ENCODE measurements around the gene CAP1.

Gene CAP1

GRCh38 chr1:40096646-40096976 lies 56.1 kb downstream of the CAP1 start:
- H3K4me1 ChIP-seq (ENCODE audit: insufficient read depth, low read length, poor library complexity, severe bottlenecking), result peaks cover 28% of the 10 kb centered on the region
- no peaks in the 10 kb centered on the region for H3K27me3 ChIP-seq (ENCODE audit: insufficient read depth, low read length, poor library complexity, severe bottlenecking)
- H3K4me2 ChIP-seq (ENCODE audit: low read depth, low read length, poor library complexity, severe bottlenecking), result peak overlapping the region; percentile 79
- H3K36me3 ChIP-seq (ENCODE audit: insufficient read depth, low read length), result no peaks in the 10 kb centered on the region
- H2AFZ ChIP-seq (ENCODE audit: low read length), result peak overlapping the region; percentile 97
- no peaks in the 10 kb centered on the region for H3F3A ChIP-seq (ENCODE audit: low read depth)
- no peak for TF ChIP-seq EZH2phosphoT487 (IDR thresholded peaks at IDR 0.05; ENCODE audit: borderline replicate concordance)
- TF ChIP-seq, protein P1, sequence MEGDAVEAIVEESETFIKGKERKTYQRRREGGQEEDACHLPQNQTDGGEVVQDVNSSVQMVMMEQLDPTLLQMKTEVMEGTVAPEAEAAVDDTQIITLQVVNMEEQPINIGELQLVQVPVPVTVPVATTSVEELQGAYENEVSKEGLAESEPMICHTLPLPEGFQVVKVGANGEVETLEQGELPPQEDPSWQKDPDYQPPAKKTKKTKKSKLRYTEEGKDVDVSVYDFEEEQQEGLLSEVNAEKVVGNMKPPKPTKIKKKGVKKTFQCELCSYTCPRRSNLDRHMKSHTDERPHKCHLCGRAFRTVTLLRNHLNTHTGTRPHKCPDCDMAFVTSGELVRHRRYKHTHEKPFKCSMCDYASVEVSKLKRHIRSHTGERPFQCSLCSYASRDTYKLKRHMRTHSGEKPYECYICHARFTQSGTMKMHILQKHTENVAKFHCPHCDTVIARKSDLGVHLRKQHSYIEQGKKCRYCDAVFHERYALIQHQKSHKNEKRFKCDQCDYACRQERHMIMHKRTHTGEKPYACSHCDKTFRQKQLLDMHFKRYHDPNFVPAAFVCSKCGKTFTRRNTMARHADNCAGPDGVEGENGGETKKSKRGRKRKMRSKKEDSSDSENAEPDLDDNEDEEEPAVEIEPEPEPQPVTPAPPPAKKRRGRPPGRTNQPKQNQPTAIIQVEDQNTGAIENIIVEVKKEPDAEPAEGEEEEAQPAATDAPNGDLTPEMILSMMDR (conservative IDR thresholded peaks at IDR 0.05; ENCODE audit: low read length), result no peak
- peaks cover 19% of the 10 kb centered on the region for H3K79me2 ChIP-seq (ENCODE audit: insufficient read depth, low read length)
- H3K4me3 ChIP-seq (ENCODE audit: low read length, poor library complexity, severe bottlenecking), result peak overlapping the region; percentile 83
- H3K9me3 ChIP-seq (ENCODE audit: insufficient read depth, low read depth, low read length), result no peaks in the 10 kb centered on the region
- no peaks in the 10 kb centered on the region for H3K9me2 ChIP-seq (replicated peaks; ENCODE audit: low read depth, low read length)
- peak overlapping the region; percentile 63 for H3K9ac ChIP-seq (ENCODE audit: low read depth, low read length, poor library complexity, severe bottlenecking)
- H4K20me1 ChIP-seq (ENCODE audit: insufficient read depth, low read length, poor library complexity, severe bottlenecking), result no peaks in the 10 kb centered on the region

DNA sequence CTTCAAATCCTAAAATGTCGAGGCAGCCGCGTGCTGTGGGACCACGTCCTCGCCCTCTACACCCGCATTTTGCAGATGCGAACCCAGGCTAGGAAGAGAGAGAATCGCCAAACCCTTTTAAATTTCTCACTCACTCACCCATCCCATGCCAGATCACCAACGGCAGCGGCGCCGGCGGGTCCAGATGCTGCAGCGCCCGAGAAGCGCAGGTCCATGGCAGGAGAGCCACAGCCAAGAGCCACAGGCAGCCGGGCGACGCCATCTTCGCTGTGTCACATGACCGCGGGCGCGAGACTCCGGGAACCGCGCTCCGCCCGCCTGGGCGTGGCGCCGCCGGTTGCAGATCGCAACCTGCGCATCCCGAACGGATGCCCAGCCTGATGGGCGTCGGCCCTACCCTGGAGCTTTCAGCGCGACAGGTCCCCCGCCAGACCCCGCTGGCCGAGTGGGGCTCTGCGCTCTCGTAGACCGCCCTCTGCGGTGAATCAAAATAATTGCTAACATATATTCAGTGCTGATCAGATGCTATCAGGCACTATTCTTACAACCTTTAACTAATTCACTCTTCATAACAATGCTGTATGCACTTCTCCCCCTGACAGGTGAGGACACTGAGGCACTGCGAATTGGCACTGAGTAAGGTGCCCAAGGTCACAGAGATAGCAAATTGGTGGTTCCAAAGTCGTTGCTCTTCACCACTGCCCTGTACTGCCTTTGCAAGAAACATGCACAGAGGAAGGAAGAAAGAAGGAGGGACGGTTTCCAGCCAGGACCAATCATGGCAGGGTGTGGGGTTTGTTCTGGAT lies 56.7 kb downstream of the CAP1 start, which contains the start of gene PPT1:
Gene PPT1, minus strand, starts transcription at position 276 of the 806 bp plus-strand sequence. Its CDS starts 14 bp downstream, at position 262.
- Histone ChIP-seq H3K4me2 (ENCODE audit: low read depth, low read length, poor library complexity, severe bottlenecking) (peak within 1 kb of the TSS; percentile 79), H3K79me2 (ENCODE audit: insufficient read depth, low read length) (peaks cover 19% of the 10 kb centered on the region), H4K20me1 (ENCODE audit: insufficient read depth, low read length, poor library complexity, severe bottlenecking) (no peaks in the 10 kb centered on the region), H3K4me1 (ENCODE audit: insufficient read depth, low read length, poor library complexity, severe bottlenecking) (peaks cover 28% of the 10 kb centered on the region), H3K9ac (ENCODE audit: low read depth, low read length, poor library complexity, severe bottlenecking) (peak within 1 kb of the TSS; percentile 63), H2AFZ (ENCODE audit: low read length) (peak within 1 kb of the TSS; percentile 97), H3K36me3 (ENCODE audit: insufficient read depth, low read length) (no peaks in the 10 kb centered on the region), H3K27me3 (ENCODE audit: insufficient read depth, low read length, poor library complexity, severe bottlenecking) (no peaks in the 10 kb centered on the region), H3F3A (ENCODE audit: low read depth) (no peaks in the 10 kb centered on the region), H3K9me3 (ENCODE audit: insufficient read depth, low read depth, low read length) (no peaks in the 10 kb centered on the region), H3K9me2 (replicated peaks; ENCODE audit: low read depth, low read length) (no peaks in the 10 kb centered on the region), H3K4me3 (ENCODE audit: low read length, poor library complexity, severe bottlenecking) (peak within 1 kb of the TSS; percentile 83)
- TF ChIP-seq, protein P1 (conservative IDR thresholded peaks at IDR 0.05; ENCODE audit: low read length), result peak; percentile 42
- TF ChIP-seq EZH2phosphoT487 (IDR thresholded peaks at IDR 0.05; ENCODE audit: borderline replicate concordance), result no peak

- H3K27me3 ChIP-seq (ENCODE audit: insufficient read depth, low read length, poor library complexity, severe bottlenecking), result no peaks in the 10 kb centered on the region
- H3K9ac ChIP-seq (ENCODE audit: low read depth, low read length, poor library complexity, severe bottlenecking), result no peak overlapping the region
- TF ChIP-seq EZH2phosphoT487 (IDR thresholded peaks at IDR 0.05; ENCODE audit: borderline replicate concordance), result no peak
- TF ChIP-seq, protein P1 (conservative IDR thresholded peaks at IDR 0.05; ENCODE audit: low read length), result no peak
- H3K4me1 ChIP-seq (ENCODE audit: insufficient read depth, low read length, poor library complexity, severe bottlenecking), result peaks cover 6% of the 10 kb centered on the region
- H3K9me3 ChIP-seq (ENCODE audit: insufficient read depth, low read depth, low read length), result no peaks in the 10 kb centered on the region
- H2AFZ ChIP-seq (ENCODE audit: low read length), result no peak overlapping the region
- H3K36me3 ChIP-seq (ENCODE audit: insufficient read depth, low read length), result no peaks in the 10 kb centered on the region
- H3K4me3 ChIP-seq (ENCODE audit: low read length, poor library complexity, severe bottlenecking), result no peak overlapping the region
- H3K9me2 ChIP-seq (replicated peaks; ENCODE audit: low read depth, low read length), result no peaks in the 10 kb centered on the region
- no peak overlapping the region for H3K4me2 ChIP-seq (ENCODE audit: low read depth, low read length, poor library complexity, severe bottlenecking)
- H4K20me1 ChIP-seq (ENCODE audit: insufficient read depth, low read length, poor library complexity, severe bottlenecking), result no peaks in the 10 kb centered on the region
- H3K79me2 ChIP-seq (ENCODE audit: insufficient read depth, low read length), result no peaks in the 10 kb centered on the region
- no peaks in the 10 kb centered on the region for H3F3A ChIP-seq (ENCODE audit: low read depth)
Measured at GRCh38 chr1:40102038-40102437, 61.5 kb downstream of the CAP1 start.
